GM06990 (cell line): ENCODE data around the gene FMNL2.

Experiments used
- DNase-seq: peaks from one replicate; pipeline ENCODE4 v3.0.0-alpha.2; 2011; ENCODE audit not compliant: insufficient read length; ENCODE audit errors: extremely low read depth
- H3K27me3 ChIP-seq: replicated peaks from 2 replicates; pipeline ENCODE4 v1.6.0; 2011; ENCODE audit warnings: low read length; ENCODE audit not compliant: control insufficient read depth, insufficient read depth
- H3K36me3 ChIP-seq: 2 replicates; pipeline ENCODE4 v1.5.1; 2011; ENCODE audit warnings: low read length; ENCODE audit not compliant: control insufficient read depth, insufficient read depth
- H3K4me3 ChIP-seq: replicated peaks from 2 replicates; pipeline ENCODE4 v1.5.1; 2011; ENCODE audit warnings: low read depth, mild to moderate bottlenecking, control low read depth, low read length
- CTCF ChIP-seq: IDR thresholded peaks from 2 replicates; pipeline ENCODE4 v1.5.1; 2011; ENCODE audit warnings: low read length, control low read depth, mild to moderate bottlenecking, inconsistent platforms; ENCODE audit not compliant: insufficient read depth, poor library complexity, severe bottlenecking

FMNL2 gene

GRCh38 chr2:152335726-152336118, 748 bp downstream of the FMNL2 start:
- Histone ChIP-seq H3K4me3 (peak overlapping the region; percentile 77), H3K36me3 (no peaks in the 10 kb centered on the region), H3K27me3 (no peaks in the 10 kb centered on the region; the same call in 1 of the 2 replicates)
- no peak for TF ChIP-seq CTCF
- DNase-seq: no peak

- Histone ChIP-seq H3K36me3 (no peaks in the 10 kb centered on the region), H3K4me3 (peak overlapping the region; percentile 77), H3K27me3 (no peaks in the 10 kb centered on the region; the same call in 1 of the 2 replicates)
- DNase-seq: peak; percentile 69
- no peak for TF ChIP-seq CTCF
Observed at GRCh38 chr2:152336119-152336853, 1.3 kb downstream of the FMNL2 start.

GRCh38 chr2:152336854-152337510, 2.0 kb downstream of the FMNL2 start:
- no peak for TF ChIP-seq CTCF
- H3K27me3 ChIP-seq: no peaks in the 10 kb centered on the region; the same call in 1 of the 2 replicates
- no peaks in the 10 kb centered on the region for H3K36me3 ChIP-seq
- no peak overlapping the region for H3K4me3 ChIP-seq
- DNase-seq: peak; percentile 4

- Histone ChIP-seq H3K36me3 (no peaks in the 10 kb centered on the region), H3K4me3 (no peak overlapping the region), H3K27me3 (no peaks in the 10 kb centered on the region; the same call in 1 of the 2 replicates)
- DNase-seq: no peak
- no peak for TF ChIP-seq CTCF
Observed at GRCh38 chr2:152337511-152337903, 2.5 kb downstream of the FMNL2 start.

- Histone ChIP-seq H3K4me3 (no peak overlapping the region), H3K36me3 (no peaks in the 10 kb centered on the region), H3K27me3 (no peaks in the 10 kb centered on the region; the same call in 1 of the 2 replicates)
- no peak for DNase-seq
- no peak for TF ChIP-seq CTCF
Observed at GRCh38 chr2:152339556-152340286, 4.7 kb downstream of the FMNL2 start.
